Nephron (organoid): ENCODE results near the gene SLC39A3.
A peak's percentile ranks its signal among the peaks of the same experiment; 100 is the strongest.

Experiments
- H3K27ac Mint-ChIP-seq, 3 experiments: 2 replicates each; pipeline ENCODE4 v1.8.0; 2020; ENCODE audit warnings: mixed read lengths in 3 of 3, mild to moderate bottlenecking in 2 of 3, moderate library complexity in 1 of 3
- H3K27me3 Mint-ChIP-seq: 2 replicates; pipeline ENCODE4 v1.8.0; 2021; ENCODE audit warnings: low read depth, mild to moderate bottlenecking, moderate library complexity, mixed read lengths
- H3K36me3 Mint-ChIP-seq: 2 replicates; pipeline ENCODE4 v1.8.0; 2020; ENCODE audit warnings: low read depth, mixed read lengths
- H3K4me1 Mint-ChIP-seq: 2 replicates; pipeline ENCODE4 v1.8.0; 2020; ENCODE audit warnings: mixed read lengths
- H3K4me3 Mint-ChIP-seq, 3 experiments: 2 replicates each; pipeline ENCODE4 v1.8.0; 2020; ENCODE audit warnings: mild to moderate bottlenecking in 3 of 3, mixed read lengths in 3 of 3, moderate library complexity in 2 of 3
- H3K9me3 Mint-ChIP-seq: 2 replicates; pipeline ENCODE4 v1.8.0; 2020; ENCODE audit warnings: mixed read lengths
- TF ChIP-seq, protein P1 (sequence below), 3 experiments: fragments of 200-600 bp; sonication (generic); IDR thresholded peaks; one replicate each; pipeline ENCODE4 v1.5.0; 2021; ENCODE audit warnings: antibody characterized with exemption in 3 of 3; ENCODE audit not compliant: unreplicated experiment in 3 of 3

SLC39A3 gene

DNA sequence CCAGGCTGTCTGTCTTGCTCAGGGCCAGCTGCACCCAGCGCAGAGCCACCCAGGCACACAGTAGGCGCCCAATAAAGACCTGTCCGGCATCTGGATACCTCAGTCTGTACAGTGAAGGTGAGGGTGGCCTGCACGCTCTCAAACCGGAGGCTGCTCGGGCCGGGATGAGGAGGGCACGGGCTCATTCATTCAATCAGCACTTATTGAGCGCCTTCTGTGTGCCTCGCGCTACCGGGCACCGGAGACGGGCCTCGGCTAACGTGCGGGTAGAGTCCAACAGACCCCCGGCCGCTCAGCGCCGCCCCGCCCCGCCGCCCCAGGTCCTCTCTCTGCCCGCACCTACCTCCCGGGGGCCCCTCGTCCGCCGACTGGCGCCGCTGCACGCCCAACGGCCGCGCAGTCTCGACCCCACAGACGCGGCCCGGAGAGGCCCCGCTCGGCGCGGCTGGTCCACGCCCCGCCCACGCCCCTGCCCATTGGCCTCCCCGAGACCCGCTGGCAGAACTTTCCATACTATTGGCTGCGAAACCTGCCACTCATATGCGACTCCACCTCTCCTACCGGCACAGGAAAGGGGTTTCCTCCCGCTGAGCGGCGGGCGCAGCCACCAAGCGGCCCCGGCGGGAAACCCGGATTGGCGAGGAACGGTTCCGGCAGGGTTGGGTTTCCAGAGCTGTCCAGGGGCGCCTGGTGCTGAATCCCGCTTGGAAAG lies at the start of gene SLC39A3:
Gene SLC39A3 (minus strand): TSS at position 416 of the 712 bp plus-strand sequence. CDS start 2,760 bp downstream, outside the sequence.
- Mint-ChIP-seq H3K4me3 (peak within 1 kb of the TSS; percentile 83 to 87 (median 85)), H3K9me3 (no peaks in the 10 kb centered on the region)

DNA sequence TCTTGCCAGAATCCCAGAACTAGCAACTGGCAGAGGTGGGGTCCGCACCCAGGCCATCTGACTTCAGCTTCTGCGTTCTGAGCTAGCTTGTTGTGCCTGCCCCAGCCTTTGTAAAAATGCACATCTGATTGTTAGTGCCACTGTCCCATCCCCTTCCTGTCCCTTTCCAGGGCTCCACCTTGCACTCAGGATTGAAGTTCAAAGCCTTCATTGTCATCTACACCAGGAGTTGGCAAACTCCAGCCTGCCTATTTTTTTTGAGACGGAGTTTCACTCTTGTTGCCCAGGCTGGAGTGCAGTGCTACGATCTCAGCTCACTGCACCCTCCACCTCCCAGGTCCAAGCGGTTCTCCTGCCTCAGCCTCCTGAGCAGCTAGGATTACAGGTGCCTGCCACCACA lies 48.4 kb upstream of the SLC39A3 start:
- H3K4me1 Mint-ChIP-seq = peaks cover 22% of the 10 kb centered on the region
- TF ChIP-seq, protein P1, sequence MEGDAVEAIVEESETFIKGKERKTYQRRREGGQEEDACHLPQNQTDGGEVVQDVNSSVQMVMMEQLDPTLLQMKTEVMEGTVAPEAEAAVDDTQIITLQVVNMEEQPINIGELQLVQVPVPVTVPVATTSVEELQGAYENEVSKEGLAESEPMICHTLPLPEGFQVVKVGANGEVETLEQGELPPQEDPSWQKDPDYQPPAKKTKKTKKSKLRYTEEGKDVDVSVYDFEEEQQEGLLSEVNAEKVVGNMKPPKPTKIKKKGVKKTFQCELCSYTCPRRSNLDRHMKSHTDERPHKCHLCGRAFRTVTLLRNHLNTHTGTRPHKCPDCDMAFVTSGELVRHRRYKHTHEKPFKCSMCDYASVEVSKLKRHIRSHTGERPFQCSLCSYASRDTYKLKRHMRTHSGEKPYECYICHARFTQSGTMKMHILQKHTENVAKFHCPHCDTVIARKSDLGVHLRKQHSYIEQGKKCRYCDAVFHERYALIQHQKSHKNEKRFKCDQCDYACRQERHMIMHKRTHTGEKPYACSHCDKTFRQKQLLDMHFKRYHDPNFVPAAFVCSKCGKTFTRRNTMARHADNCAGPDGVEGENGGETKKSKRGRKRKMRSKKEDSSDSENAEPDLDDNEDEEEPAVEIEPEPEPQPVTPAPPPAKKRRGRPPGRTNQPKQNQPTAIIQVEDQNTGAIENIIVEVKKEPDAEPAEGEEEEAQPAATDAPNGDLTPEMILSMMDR (IDR thresholded peaks at IDR 0.05; ENCODE audit: unreplicated experiment in 3 of 3) = no peak
- no peak overlapping the region for H3K27ac Mint-ChIP-seq
- no peaks in the 10 kb centered on the region for H3K9me3 Mint-ChIP-seq
- peak overlapping the region; percentile 72 to 81 (median 75) for H3K4me3 Mint-ChIP-seq
- H3K36me3 Mint-ChIP-seq = peaks cover 23% of the 10 kb centered on the region
- H3K27me3 Mint-ChIP-seq = no peaks in the 10 kb centered on the region

More for the DNA sequence above, at the start of gene SLC39A3:
- TF ChIP-seq, protein P1 (IDR thresholded peaks at IDR 0.05; ENCODE audit: unreplicated experiment in 3 of 3) = peak in 1 of 3 experiments; percentile 17
- Mint-ChIP-seq H3K27me3 (peaks cover 12% of the 10 kb centered on the region), H3K36me3 (peaks cover 17% of the 10 kb centered on the region), H3K27ac (no peak within 1 kb of the TSS), H3K4me1 (peaks cover 5% of the 10 kb centered on the region)

GRCh38 chr19:2787115-2787514 lies 47.3 kb upstream of the SLC39A3 start:
- peaks cover 17% of the 10 kb centered on the region for H3K36me3 Mint-ChIP-seq
- H3K4me3 Mint-ChIP-seq = peak overlapping the region; percentile 72 to 81 (median 75)
- H3K9me3 Mint-ChIP-seq = no peaks in the 10 kb centered on the region
- H3K4me1 Mint-ChIP-seq = peaks cover 28% of the 10 kb centered on the region
- TF ChIP-seq, protein P1 (IDR thresholded peaks at IDR 0.05; ENCODE audit: unreplicated experiment in 3 of 3) = no peak
- H3K27me3 Mint-ChIP-seq = no peaks in the 10 kb centered on the region
- H3K27ac Mint-ChIP-seq = peak overlapping the region in 2 of 3 experiments; percentile 30 to 38

- Mint-ChIP-seq H3K27ac (peak within 1 kb of the TSS; percentile 65 to 99 (median 94)), H3K4me3 (peak within 1 kb of the TSS; percentile 89 to 97 (median 91)), H3K9me3 (no peaks in the 10 kb centered on the region), H3K27me3 (no peaks in the 10 kb centered on the region), H3K4me1 (peaks cover 43% of the 10 kb centered on the region), H3K36me3 (peaks cover 18% of the 10 kb centered on the region)
- TF ChIP-seq, protein P1 (IDR thresholded peaks at IDR 0.05; ENCODE audit: unreplicated experiment in 3 of 3) = no peak
Measured at GRCh38 chr19:2785244-2785997, 45.6 kb upstream of the SLC39A3 start, which contains the start of gene THOP1. TSS of gene THOP1 (plus strand) at chr19:2785503. CDS start at chr19:2785663, 160 bp downstream.

GRCh38 chr19:2783781-2784145 lies 43.9 kb upstream of the SLC39A3 start:
- H3K36me3 Mint-ChIP-seq = peaks cover 16% of the 10 kb centered on the region
- peaks cover 52% of the 10 kb centered on the region for H3K4me1 Mint-ChIP-seq
- peak overlapping the region; percentile 95 to 99 (median 99) for H3K27ac Mint-ChIP-seq
- H3K27me3 Mint-ChIP-seq = no peaks in the 10 kb centered on the region
- peak overlapping the region; percentile 89 to 97 (median 95) for H3K4me3 Mint-ChIP-seq
- no peaks in the 10 kb centered on the region for H3K9me3 Mint-ChIP-seq
- TF ChIP-seq, protein P1 (IDR thresholded peaks at IDR 0.05; ENCODE audit: unreplicated experiment in 3 of 3) = no peak
